MCF 10A (cell line): ENCODE results near the gene TECPR2. TPM values are rescaled to one million over a fixed set of nuclear protein-coding genes. Genes with fewer than 3 reads are reported as not detected.
A peak's percentile ranks its signal among the peaks of the same experiment; 100 is the strongest.

Experiments used
- BruUV-seq: library from RNA; stranded (reverse); fragments of 400-500 nt; replicated peaks from 2 replicates; lab custom pipeline; 2021; lab: Mats Ljungman, UMichigan
- CTCF ChIA-PET: fragments of 300-600 bp; sonication (Branson Sonifier 250); formaldehyde crosslinking; extraction: SDS; loops from one replicate; lab custom pipeline; 2021; ENCODE audit warnings: antibody characterized with exemption, inconsistent platforms; lab: Yijun Ruan, JAX
- POLR2A ChIA-PET: fragments of 300-600, 350-650 bp; sonication (Branson Sonifier 250); formaldehyde crosslinking; extraction: SDS; loops from one replicate; lab custom pipeline; 2020; ENCODE audit warnings: antibody characterized with exemption, inconsistent platforms; lab: Yijun Ruan, JAX
- DNase-seq: peaks from one replicate; pipeline ENCODE4 v3.0.0-alpha.2; 2018; ENCODE audit not compliant: unreplicated experiment
- H3K27ac Mint-ChIP-seq: one replicate; pipeline ENCODE4 v1.8.0; 2022; ENCODE audit warnings: mild to moderate bottlenecking, low read depth, mixed read lengths; ENCODE audit not compliant: unreplicated experiment
- H3K27me3 Mint-ChIP-seq: one replicate; pipeline ENCODE4 v1.8.0; 2022; ENCODE audit warnings: mixed read lengths; ENCODE audit not compliant: insufficient read depth, unreplicated experiment
- H3K36me3 Mint-ChIP-seq: one replicate; pipeline ENCODE4 v1.8.0; 2022; ENCODE audit warnings: mild to moderate bottlenecking, moderate library complexity, mixed read lengths; ENCODE audit not compliant: insufficient read depth, unreplicated experiment
- H3K4me1 Mint-ChIP-seq: one replicate; pipeline ENCODE4 v1.8.0; 2022; ENCODE audit warnings: mixed read lengths; ENCODE audit not compliant: insufficient read depth, unreplicated experiment
- H3K4me3 Mint-ChIP-seq: one replicate; pipeline ENCODE4 v1.8.0; 2022; ENCODE audit warnings: mild to moderate bottlenecking, moderate library complexity, mixed read lengths; ENCODE audit not compliant: unreplicated experiment
- H3K9me3 Mint-ChIP-seq: one replicate; pipeline ENCODE4 v1.8.0; 2022; ENCODE audit warnings: mixed read lengths; ENCODE audit not compliant: unreplicated experiment
- CTCF ChIP-seq: fragments of 200-600 bp; IDR thresholded peaks from one replicate; pipeline ENCODE4 v1.8.0; 2022; ENCODE audit warnings: antibody characterized with exemption, mild to moderate bottlenecking; ENCODE audit not compliant: unreplicated experiment
- intact Hi-C: fragments of 100-400 bp; cut with micrococcal nuclease; formaldehyde crosslinking; loops from 2 replicates; pipeline ENCODE4 v1.14.1; 2022
- total RNA-seq: library from RNA; stranded (reverse); gene quantifications from 2 replicates; pipeline ENCODE4 v1.2.3, GENCODE V29; 2022

Gene TECPR2
- total RNA-seq, 1 experiment from 2014 or later: 18.4 TPM

GRCh38 chr14:102415671-102416070 is 52.9 kb downstream of the TECPR2 start:
- CTCF ChIA-PET: no interaction called here
- Mint-ChIP-seq H3K27me3 (no peaks in the 10 kb centered on the region), H3K27ac (no peak overlapping the region), H3K4me3 (no peak overlapping the region), H3K4me1 (no peaks in the 10 kb centered on the region), H3K9me3 (no peaks in the 10 kb centered on the region), H3K36me3 (peaks cover 9% of the 10 kb centered on the region)
- intact Hi-C loops: no loop called here
- DNase-seq: no peak
- POLR2A ChIA-PET: no interaction called here
- TF ChIP-seq CTCF: no peak
- BruUV-seq: no TSS peak

- intact Hi-C loops: no loop called here
- H3K4me3 Mint-ChIP-seq: no peak overlapping the region
- no peak for DNase-seq
- no peaks in the 10 kb centered on the region for H3K27me3 Mint-ChIP-seq
- peaks cover 9% of the 10 kb centered on the region for H3K36me3 Mint-ChIP-seq
- TF ChIP-seq CTCF: no peak
- POLR2A ChIA-PET: no interaction called here
- CTCF ChIA-PET: no interaction called here
- no peaks in the 10 kb centered on the region for H3K4me1 Mint-ChIP-seq
- BruUV-seq: no TSS peak
- no peak overlapping the region for H3K27ac Mint-ChIP-seq
- H3K9me3 Mint-ChIP-seq: no peaks in the 10 kb centered on the region
Measured at GRCh38 chr14:102417001-102417431, 54.3 kb downstream of the TECPR2 start.

GRCh38 chr14:102417646-102418045 is 54.9 kb downstream of the TECPR2 start:
- Mint-ChIP-seq H3K27me3 (no peaks in the 10 kb centered on the region), H3K36me3 (peaks cover 9% of the 10 kb centered on the region), H3K4me1 (no peaks in the 10 kb centered on the region), H3K4me3 (no peak overlapping the region), H3K27ac (no peak overlapping the region), H3K9me3 (no peaks in the 10 kb centered on the region)
- TF ChIP-seq CTCF: no peak
- POLR2A ChIA-PET: no interaction called here
- CTCF ChIA-PET: no interaction called here
- BruUV-seq: no TSS peak
- intact Hi-C loops: no loop called here
- DNase-seq: no peak

GRCh38 chr14:102418169-102418852 is 55.6 kb downstream of the TECPR2 start:
- ChIA-PET POLR2A (no interaction called here), CTCF (no interaction called here)
- Mint-ChIP-seq H3K4me1 (no peaks in the 10 kb centered on the region), H3K36me3 (peaks cover 11% of the 10 kb centered on the region), H3K27ac (peak overlapping the region; percentile 36), H3K4me3 (no peak overlapping the region), H3K27me3 (no peaks in the 10 kb centered on the region), H3K9me3 (no peaks in the 10 kb centered on the region)
- no peak for TF ChIP-seq CTCF
- DNase-seq: no peak
- no TSS peak for BruUV-seq
- intact Hi-C loops: no loop called here
